Heart left ventricle (tissue), 13 donors: ENCODE results near the gene GPRC5A.

Source experiments
- POLR2A ChIP-seq, 2 donors: fragments of 450-650 bp; IDR thresholded peaks; one replicate each; pipeline ENCODE4 v1.6.1; 2017; ENCODE audit warnings: antibody characterized with exemption in 2 of 2, mild to moderate bottlenecking in 2 of 2, moderate library complexity in 2 of 2
- TF ChIP-seq, protein P1 (sequence below), 12 donors: fragments of 200-600 bp; sonication (generic) in 4 of 12; IDR thresholded peaks; one replicate each; pipeline versions ENCODE4 v1.5.0 to v1.8.0; 2018 to 2022; ENCODE audit warnings: antibody characterized with exemption in 12 of 12, mild to moderate bottlenecking in 5 of 12
- donor health status: ischemic (EF 13 %, LVEDD 7.1; RV severe dilation, severe dysfunction).
- donor health status: DM: no; HTN: yes; CAD: no.
- donor health status: DM: no; HTN: no; CAD: no.
- donor health status: ischemic (EF 25% LVEDD 6.9; RV normal size, moderate dysfunction).
- donor health status: ischemic (EF 25% LVEDD 5.7; RV mildly dilated, moderate dysfunction).
- donor health status: ischemic (EF 35%, LVEDD 5.7; RV mildly dilated, moderate dysfunction).
- donor health status: nonischemic (EF 11% LVEDD 7.7; RV severe dilation, severe dysfunction).
- donor health status: DM: yes; HTN: yes; CAD: no.
- donor health status: PGD.
- donor health status: ischemic (EF 29% LVEDD 5.4; RV normal size, mild dysfunction).
- donor health status: nonischemic (EF 23%, LVEDD 6.1; RV moderate dilation, normal function).

DNA sequence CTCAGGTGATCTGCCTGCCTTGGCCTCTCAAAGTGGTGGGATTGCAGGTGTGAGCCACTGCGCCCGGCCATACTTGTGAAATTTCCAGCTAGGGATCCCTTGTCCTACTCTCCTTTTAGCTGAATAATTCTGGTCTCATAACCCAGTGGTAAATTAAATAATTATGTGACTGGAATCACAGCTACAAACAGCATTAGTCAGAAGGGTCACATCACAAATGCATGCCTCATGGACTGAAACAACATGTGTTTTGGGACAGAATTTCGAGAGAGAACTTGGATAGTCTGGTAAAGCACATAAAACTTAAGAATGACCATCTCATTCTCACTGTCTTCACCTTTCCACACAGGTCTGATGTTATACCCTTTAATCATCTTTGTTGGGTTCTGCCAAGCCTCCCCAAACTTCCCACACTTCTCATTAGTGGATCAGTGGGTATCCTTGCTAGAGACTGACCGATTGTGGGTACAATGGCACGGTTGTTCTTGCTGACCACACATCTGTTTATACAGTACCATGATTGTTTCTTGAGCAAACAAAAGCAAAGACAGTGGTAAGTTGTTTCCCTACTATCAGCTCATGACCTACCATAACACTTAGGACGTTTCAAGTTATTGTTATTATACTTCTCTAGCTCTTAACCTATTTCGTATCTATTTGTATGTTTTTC lies 55.5 kb downstream of the GPRC5A start:
- TF ChIP-seq POLR2A (IDR thresholded peaks at IDR 0.05), result no peak
- TF ChIP-seq, protein P1, sequence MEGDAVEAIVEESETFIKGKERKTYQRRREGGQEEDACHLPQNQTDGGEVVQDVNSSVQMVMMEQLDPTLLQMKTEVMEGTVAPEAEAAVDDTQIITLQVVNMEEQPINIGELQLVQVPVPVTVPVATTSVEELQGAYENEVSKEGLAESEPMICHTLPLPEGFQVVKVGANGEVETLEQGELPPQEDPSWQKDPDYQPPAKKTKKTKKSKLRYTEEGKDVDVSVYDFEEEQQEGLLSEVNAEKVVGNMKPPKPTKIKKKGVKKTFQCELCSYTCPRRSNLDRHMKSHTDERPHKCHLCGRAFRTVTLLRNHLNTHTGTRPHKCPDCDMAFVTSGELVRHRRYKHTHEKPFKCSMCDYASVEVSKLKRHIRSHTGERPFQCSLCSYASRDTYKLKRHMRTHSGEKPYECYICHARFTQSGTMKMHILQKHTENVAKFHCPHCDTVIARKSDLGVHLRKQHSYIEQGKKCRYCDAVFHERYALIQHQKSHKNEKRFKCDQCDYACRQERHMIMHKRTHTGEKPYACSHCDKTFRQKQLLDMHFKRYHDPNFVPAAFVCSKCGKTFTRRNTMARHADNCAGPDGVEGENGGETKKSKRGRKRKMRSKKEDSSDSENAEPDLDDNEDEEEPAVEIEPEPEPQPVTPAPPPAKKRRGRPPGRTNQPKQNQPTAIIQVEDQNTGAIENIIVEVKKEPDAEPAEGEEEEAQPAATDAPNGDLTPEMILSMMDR (IDR thresholded peaks at IDR 0.05), result no peak
